GM06990 (cell line): ENCODE results near the gene SNAP47.

Experiments
- DNase-seq: peaks from one replicate; pipeline ENCODE4 v3.0.0-alpha.2; 2011; ENCODE audit not compliant: insufficient read length; ENCODE audit errors: extremely low read depth
- H3K27me3 ChIP-seq: replicated peaks from 2 replicates; pipeline ENCODE4 v1.6.0; 2011; ENCODE audit warnings: low read length; ENCODE audit not compliant: control insufficient read depth, insufficient read depth
- H3K36me3 ChIP-seq: 2 replicates; pipeline ENCODE4 v1.5.1; 2011; ENCODE audit warnings: low read length; ENCODE audit not compliant: control insufficient read depth, insufficient read depth
- H3K4me3 ChIP-seq: replicated peaks from 2 replicates; pipeline ENCODE4 v1.5.1; 2011; ENCODE audit warnings: low read depth, mild to moderate bottlenecking, control low read depth, low read length
- TF ChIP-seq, protein P1 (sequence below): IDR thresholded peaks from 2 replicates; pipeline ENCODE4 v1.5.1; 2011; ENCODE audit warnings: low read length, control low read depth, mild to moderate bottlenecking, inconsistent platforms; ENCODE audit not compliant: insufficient read depth, poor library complexity, severe bottlenecking

Gene SNAP47

GRCh38 chr1:227769936-227770494 lies 34.8 kb downstream of the SNAP47 start:
- Histone ChIP-seq H3K4me3 (no peak overlapping the region), H3K36me3 (peaks cover 23% of the 10 kb centered on the region), H3K27me3 (no peaks in the 10 kb centered on the region)
- no peak for DNase-seq
- TF ChIP-seq, protein P1, sequence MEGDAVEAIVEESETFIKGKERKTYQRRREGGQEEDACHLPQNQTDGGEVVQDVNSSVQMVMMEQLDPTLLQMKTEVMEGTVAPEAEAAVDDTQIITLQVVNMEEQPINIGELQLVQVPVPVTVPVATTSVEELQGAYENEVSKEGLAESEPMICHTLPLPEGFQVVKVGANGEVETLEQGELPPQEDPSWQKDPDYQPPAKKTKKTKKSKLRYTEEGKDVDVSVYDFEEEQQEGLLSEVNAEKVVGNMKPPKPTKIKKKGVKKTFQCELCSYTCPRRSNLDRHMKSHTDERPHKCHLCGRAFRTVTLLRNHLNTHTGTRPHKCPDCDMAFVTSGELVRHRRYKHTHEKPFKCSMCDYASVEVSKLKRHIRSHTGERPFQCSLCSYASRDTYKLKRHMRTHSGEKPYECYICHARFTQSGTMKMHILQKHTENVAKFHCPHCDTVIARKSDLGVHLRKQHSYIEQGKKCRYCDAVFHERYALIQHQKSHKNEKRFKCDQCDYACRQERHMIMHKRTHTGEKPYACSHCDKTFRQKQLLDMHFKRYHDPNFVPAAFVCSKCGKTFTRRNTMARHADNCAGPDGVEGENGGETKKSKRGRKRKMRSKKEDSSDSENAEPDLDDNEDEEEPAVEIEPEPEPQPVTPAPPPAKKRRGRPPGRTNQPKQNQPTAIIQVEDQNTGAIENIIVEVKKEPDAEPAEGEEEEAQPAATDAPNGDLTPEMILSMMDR, result no peak

GRCh38 chr1:227770812-227771211 lies 35.6 kb downstream of the SNAP47 start:
- TF ChIP-seq, protein P1, result no peak
- H3K36me3 ChIP-seq, result peaks cover 21% of the 10 kb centered on the region
- H3K27me3 ChIP-seq, result no peaks in the 10 kb centered on the region
- DNase-seq, result no peak
- H3K4me3 ChIP-seq, result no peak overlapping the region

DNA sequence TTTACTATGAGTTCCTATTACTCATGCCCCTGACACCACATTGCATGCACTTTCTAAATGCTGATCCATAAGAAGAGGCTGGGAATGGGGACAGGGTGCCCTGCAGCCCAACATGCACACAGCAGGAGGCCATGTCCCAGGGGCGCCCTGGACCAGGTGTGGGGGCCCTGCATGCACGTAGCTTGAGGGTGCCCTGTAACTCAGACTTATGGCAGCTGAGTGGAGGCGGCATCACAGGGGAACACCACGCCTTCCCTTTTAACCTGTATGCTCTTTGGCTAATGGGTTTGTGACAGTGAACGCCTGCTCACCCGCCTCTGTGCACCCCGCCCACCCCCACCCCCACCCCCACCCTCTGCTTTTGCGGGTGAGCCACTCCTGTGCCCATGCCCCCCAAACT lies 36.1 kb downstream of the SNAP47 start:
- H3K36me3 ChIP-seq, result peaks cover 23% of the 10 kb centered on the region
- H3K27me3 ChIP-seq, result no peaks in the 10 kb centered on the region
- TF ChIP-seq, protein P1, result no peak
- DNase-seq, result no peak
- no peak overlapping the region for H3K4me3 ChIP-seq

- Histone ChIP-seq H3K4me3 (no peak overlapping the region), H3K27me3 (no peaks in the 10 kb centered on the region), H3K36me3 (peaks cover 22% of the 10 kb centered on the region)
- DNase-seq, result no peak
- TF ChIP-seq, protein P1, result no peak
Measured at GRCh38 chr1:227771771-227772170, 36.5 kb downstream of the SNAP47 start.

DNA sequence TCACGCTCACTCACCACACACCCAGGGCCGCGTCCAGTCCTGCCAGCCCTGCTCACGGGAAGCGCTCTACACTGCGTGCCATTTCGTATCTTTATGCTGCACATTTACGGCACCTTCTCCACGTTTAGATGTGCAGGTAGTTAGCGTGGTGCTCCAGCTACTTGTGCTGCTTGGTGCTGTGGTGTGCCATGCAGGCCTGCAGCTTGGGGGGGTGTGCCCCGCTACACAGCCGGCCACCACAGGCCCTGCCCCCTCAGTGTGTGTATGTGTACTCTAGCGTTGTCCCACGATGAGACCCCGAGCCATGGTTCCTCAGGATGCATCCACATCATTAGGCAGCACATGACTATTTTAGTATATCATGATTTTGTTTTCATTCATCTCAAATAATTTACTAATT lies 38.3 kb downstream of the SNAP47 start:
- Histone ChIP-seq H3K4me3 (no peak overlapping the region), H3K27me3 (no peaks in the 10 kb centered on the region), H3K36me3 (peaks cover 9% of the 10 kb centered on the region)
- TF ChIP-seq, protein P1, result no peak
- no peak for DNase-seq
